HG02763 (cell line): ENCODE results near the gene CDK8.
"Not testable (repeated sequence)": the region's sequence is repeated elsewhere in the genome, so short reads cannot be mapped to it uniquely, and the experiment has no call there.

Source experiments
- ATAC-seq: cut with Tn5 transposase; IDR thresholded peaks from one replicate; pipeline ENCODE4 v1.9.1; 2021; ENCODE audit warnings: mild to moderate bottlenecking, moderate library complexity; ENCODE audit not compliant: unreplicated experiment

The CDK8 gene

DNA sequence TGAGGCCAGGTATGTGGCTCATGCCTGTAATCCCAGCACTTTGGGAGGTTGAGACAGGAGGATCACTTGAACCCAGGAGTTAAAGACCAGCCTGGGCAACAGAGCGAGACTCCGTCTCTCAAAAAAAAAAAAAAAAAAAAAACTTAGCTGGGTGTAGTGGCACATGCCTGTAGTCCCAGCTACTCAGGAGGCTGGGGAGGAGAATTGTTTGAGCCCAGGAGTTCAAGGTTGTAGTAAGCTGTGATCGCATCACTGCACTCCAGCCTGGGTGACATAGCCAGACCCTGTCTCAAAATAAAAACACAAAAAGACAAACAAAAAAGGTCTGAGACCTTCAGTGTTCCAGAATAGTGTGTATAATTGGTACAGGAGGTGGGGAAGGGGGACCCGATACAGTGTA lies 1.9 kb upstream of the CDK8 start:
- ATAC-seq = not testable (repeated sequence)

DNA sequence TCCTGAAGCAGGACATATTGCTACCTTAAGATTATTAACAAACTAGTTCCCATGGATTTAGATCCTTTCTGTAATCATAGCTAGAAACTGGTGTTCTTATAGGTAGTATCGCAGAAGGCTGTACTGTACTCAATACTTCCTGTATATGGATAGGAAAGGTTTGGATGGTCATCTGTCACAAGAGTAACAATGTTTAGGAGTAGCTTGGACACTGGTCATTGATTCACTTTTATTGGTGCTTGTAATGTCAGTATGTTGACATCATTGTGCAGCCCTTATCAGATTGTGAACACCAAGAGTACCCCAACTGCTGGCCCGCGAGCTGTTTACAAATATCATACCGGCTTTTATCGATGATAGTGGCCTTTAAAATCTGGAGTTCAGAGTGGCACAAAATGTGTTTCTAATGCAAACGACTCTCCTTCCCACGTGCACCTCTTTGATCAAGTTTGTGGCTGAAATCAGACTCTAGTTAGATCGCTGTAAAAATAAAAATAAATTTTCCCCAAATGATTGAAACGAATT lies 605 bp upstream of the CDK8 start:
- ATAC-seq = no peak

DNA sequence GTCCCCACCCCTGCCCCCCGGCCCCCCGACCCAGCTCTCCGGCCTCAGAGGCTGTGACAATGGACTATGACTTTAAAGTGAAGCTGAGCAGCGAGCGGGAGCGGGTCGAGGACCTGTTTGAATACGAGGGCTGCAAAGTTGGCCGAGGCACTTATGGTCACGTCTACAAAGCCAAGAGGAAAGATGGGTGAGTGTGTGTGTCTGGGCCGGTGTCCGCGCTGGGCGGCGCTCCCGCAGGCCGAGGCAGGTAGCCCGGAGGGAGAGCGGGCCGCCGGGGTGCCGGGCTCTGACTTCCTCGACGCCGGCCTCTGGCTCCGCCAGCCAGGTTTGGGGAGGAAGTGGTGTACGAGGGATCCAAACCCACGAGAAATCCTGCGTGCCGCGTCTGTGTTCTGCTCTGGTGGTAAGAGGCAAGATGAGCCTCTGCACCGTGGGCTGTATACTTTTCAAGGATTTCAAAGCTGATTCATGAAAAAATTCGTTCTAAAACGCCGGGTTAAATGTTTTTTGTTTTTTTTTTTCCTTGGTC lies 718 bp downstream of the CDK8 start:
- ATAC-seq = peak; percentile 35

DNA sequence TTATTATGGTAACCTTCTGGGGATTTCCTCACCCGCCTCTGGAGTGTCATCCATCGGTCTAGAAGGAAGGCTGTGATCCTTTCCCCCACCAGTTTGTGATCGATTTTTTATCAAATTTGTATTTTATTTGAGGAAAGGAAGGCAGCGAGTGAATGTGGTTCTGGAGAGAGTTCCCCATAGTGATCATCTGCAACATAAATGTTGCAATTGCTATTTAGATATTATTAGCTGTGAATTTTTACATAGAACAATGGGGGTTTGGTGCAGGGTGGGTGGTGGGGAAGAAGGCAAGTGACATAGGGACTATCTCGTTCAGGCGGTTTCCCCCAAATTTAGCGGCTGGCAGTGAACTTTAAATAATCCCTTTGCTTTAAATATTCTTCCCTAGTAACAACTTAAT lies 1.2 kb downstream of the CDK8 start:
- ATAC-seq = no peak

DNA sequence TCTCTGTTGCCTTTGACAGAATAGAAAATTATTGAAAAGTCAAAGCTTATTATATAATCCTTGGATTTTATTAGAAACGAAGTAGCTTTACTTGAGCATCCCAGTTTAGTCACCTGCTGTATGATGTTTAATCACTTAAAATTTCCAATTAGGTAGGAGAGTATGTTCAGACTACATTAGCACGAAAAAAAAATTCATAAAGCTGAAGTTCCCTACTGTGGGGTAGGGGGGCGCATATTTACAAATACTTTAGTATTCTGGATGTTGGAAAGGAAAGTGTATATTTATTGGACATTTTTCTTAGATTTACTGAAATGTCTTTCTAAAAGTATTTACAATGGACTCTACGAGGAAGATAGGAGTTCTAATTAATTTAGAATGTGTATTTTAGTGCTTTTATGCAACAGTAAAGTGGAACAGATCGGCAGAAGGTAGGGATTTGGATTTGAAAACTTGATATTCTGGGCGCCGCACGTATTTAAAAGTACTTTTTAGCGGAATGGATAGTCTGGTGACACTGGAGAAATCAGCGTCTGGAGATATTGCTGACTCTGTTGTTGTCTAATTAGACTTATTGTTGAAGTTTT lies 1.9 kb downstream of the CDK8 start:
- ATAC-seq = no peak

DNA sequence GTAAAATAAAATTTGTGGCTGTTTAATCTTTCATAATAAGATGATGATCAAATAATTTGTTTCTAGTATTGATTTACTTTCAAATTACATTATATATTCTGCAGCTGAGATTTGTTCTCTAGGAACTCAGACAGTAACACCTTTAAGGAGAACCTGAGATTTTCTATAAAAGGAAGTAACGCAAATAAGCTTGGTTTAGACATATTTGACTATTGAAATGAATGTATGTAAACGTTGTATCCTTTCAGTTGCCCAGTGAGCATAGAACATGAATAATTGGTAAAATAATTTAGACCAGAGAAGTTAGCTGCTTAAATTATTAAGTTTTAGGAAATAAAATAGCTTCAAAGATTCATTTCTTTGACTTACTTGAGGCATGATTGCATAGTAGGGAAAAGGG lies 3.1 kb downstream of the CDK8 start:
- no peak for ATAC-seq

DNA sequence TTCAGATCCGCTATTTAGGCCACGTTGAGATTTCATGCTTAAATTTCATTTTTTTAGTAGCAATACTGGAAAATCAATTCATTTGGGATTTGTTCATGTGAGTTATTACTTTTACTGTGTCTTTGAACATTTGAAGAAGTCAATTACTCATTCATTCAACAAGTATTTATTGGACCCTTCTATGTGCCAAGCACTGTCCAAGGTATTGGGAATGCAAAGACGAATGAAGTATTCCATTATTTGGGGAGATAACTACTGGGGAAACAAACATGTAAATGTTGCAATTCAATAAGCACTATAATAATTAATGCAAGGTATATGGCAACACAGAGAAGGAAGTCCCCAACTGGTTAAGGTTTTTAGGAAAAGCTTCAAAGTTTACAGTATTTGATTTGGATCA lies 5.7 kb downstream of the CDK8 start:
- ATAC-seq = no peak

DNA sequence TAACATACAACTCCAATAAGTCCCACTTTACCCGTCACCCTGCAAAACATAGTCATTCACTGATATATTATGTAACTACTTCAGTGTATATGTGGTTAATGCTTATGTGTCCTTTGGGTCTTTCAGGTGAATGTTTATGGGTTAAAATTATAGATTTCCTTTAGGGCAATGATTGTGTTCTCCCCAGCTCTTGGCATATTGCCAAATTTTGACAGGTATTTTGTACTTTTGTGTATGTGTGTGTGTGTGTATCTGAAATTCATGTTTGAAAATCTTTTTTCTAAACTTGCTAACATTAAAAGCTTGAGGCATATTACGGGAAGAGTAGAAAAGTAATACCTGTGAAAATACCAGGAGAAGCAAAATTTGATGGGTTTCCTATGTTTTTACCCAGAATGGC lies 8.2 kb downstream of the CDK8 start:
- ATAC-seq = no peak

DNA sequence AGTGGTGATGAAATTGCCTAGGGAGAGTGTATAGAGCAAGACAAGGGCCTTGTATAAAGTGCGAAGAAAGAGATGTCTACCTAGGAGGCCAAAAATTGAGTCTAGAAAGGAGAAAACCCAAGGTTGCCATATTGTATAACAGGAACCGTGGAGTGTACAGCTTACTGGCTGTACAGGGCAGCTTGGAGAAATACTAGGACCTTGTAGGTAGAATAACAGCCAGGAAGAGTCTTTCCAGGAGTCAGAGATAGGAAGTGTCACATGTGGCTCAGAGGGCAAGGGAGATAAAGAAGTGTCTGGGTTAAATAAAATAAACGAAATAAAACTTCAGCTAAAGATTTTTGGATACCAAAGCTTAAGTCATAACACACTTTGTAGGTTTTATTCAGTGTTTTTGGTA lies 12.4 kb downstream of the CDK8 start:
- no peak for ATAC-seq

DNA sequence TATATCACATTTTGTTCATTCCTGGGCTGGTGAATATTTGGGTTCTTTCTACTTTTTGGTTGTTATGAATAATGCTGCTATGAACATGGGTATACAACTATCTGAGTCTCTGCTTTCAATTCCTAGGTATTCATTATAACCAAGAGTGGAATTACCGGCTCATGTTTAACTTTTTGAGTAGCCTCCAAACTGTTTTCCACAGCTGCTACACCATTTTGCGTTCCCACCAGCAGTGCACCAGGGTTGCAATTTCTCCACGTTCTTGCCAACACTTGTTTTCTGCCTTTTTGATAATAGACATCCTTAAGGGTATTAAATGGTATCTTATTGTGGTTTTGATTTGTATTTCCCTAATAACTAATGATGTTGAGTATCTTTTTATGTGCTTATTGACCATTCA lies 16.8 kb downstream of the CDK8 start:
- ATAC-seq = no peak

DNA sequence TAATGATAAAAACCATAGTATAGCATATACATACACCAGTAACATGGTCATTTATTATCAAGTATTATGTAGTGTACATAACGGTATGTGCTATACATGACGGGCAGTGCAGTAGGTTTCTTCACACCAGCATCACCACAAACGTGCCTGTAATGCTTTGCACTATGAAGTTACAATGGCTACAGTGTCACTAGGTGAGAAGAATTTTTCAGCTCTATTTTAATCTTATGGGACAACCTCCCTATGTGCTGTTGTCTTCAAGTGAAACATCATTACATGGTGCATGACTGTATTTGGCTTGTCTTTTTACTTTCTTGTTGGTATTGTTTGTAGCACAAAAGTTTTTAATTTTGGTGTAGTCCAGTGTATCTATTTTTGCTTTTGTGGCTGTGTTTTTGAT lies 18.7 kb downstream of the CDK8 start:
- ATAC-seq = no peak

DNA sequence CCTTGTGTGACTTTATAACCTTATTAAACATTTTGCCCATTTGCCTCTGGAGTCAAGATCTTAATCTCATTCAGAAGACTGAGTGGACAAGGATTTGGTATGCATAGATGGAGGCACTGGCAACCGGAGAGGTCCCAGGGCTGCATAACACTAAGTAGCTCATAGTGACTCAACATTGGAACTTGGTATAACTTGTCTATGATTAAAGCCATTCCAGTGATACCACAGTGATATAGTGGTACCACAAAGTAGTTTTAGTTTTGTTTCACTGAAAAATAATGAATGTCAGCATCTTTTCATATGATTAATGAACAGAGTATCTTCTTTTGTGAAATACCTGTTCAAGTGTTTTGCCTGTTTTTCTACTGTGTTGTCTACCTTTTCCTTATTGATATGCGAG lies 26.4 kb downstream of the CDK8 start:
- ATAC-seq = no peak

DNA sequence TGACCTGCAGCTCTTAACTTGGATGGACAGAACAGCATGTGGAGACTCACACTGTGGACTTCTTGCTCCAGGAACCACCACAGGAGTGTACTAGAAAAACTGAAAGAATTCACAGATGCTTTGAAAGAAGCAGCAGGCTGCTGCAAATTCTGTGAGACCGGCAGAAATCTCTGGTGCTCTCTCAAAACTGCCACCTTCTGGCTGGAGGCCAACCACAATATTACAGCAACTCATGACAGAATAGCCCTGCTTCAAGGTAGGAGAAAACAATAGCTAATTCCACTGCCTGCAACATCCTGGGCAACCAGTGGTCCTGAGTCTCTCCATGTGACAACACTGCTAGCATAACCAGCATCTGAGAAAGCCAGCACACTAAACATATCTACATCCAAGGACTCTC lies 26.9 kb downstream of the CDK8 start:
- ATAC-seq = no peak

DNA sequence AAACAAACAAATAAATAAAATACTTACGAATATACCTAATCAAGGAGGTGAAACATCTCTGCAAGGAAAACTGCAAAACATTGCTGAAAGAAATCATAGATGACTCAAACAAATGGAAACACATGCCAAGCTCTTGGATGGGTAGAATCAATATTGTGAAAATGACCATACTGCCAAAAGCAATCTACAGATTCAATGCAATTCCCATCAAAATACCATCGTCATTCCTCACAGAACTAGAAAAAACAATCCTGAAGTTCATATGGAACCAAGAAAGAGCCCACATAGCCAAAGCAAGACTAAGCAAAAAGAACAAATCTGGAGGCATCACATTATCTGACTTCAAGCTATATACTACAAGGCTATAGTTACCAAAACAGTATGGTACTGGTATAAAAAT lies 32.0 kb downstream of the CDK8 start:
- not testable (repeated sequence) for ATAC-seq

DNA sequence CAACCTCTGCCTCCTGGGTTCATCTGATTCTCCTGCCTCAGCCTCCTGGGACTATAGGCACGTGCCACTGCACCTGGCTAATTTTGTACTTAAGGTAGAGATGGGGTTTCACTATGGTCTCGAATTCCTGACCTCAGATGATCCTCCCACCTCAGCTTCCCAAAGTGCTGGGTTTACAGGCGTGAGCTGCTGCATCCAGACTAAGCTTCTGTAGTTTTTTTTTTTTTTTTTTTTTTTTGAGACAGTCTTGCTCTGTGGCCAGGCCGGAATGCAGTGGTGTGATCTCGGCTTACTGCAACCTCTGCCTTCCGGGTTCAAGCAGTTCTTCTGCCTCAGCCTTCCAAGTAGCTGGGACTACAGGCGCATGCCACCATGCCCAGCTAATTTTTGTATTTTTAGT lies 34.9 kb downstream of the CDK8 start:
- ATAC-seq = not testable (repeated sequence)

DNA sequence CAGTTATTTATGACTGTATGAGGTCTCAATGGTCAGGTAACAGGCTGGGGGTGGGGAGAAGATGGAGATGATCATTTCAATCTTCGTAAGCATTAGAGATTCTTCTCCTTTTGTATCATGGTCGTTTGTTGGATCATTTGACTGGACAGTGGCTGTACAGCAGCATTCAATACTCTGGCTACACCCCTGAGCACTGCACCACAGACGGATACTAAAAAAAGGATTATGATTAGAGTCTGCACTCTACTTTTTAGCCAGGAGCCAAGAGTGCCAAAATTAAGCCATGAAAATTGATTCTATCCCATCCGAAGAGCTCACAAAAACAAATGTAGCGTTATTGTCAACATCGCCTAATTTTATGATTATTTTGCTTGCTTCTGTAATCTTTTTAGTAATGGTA lies 41.9 kb downstream of the CDK8 start:
- ATAC-seq = no peak

DNA sequence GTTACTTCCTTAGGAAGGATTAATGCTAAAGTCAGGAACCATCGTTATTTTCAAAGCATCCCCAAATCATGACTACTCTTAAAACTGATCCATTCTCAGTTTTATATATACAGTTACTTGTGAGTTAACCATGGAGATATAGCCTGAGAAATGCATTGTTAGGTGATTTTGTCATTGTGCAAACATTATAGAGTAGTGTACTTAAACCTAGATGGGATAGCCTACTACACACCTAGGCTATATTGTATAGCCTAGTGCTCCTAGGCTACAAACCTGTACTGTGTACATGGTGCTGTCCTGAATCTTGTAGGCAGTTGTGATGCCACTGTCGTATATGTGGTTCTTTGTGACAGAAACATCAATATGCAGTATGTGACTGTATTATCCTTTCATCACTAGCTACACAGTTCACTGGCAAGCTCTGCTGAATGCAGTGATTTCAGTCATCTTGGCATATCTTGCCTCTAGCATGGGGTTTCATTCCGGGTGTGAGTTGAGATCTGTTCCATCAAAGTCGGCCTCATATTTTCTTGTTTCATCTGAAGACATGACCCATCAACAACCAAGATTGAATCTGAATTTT lies 45.3 kb downstream of the CDK8 start:
- ATAC-seq = no peak

DNA sequence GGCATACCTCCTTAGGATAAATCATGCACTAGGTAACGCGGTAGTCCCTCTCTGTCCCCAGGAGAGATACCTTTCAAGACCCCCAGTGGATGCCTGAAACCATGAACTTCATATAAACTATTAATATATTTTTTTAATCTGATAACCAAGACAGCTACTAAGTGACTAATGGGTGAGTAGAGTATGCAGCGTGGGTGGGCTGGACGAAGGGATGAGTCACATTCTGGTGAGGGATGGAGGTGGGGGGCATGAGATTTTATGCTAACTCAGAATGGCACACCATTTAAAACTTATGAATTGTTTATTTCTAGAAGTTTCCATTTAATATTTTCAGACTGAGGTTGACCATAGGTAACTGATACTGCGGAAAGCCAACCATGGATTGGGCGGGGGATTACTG lies 46.2 kb downstream of the CDK8 start:
- ATAC-seq = no peak

DNA sequence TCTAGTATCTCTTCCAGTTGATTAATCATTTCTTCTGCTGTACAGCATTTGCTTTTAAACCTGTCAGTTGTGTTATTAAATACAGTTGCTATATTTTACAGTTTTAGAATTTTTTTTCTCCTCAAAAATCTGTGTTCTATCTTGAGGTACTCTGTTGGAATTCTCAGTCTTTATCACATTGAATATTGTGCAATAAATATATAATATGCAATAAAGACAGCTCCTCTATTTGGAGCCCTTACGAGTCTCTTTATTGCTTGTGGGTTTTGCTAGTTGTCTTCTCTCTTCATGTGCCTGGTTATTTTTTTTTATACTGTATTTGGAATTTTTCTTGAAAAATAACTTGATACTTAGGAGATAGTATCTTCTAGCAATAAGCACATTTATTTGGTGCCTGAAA lies 51.7 kb downstream of the CDK8 start:
- no peak for ATAC-seq

DNA sequence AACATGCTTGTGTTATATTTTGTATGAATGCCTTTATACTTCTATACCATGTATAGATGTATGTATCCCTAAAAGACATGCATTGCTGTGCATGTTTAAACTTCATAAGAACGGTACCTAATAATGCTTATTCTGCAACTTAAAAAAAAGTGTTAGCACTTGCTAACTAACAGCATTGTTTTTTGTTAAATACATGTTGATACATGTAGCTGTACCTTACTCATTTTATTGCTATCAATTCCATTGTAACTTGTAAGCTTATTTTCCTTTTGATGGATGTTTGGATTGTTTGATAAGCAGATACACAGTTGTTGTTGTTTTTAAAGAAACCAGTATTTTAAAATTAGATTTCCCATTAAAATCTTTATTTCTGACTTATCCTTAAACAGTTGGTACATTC lies 53.8 kb downstream of the CDK8 start:
- ATAC-seq = no peak

DNA sequence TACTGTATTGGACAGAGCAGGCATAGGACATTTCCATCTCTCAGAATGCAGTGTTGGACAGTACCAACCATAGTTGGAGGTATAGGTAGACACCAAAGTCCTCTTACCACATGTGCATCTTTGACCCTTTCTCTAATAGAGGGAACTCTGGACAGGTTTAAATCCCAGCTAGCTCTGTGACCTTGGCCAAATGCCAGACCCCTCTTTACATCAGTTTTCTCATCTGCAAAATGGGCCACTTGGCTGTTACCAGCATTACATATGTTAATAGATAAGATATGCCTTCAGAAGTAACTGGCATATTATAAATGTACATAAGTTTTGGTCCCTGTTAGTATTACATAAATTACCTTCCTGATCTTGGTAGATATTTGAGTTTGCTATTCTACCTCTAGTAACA lies 54.3 kb downstream of the CDK8 start:
- no peak for ATAC-seq

DNA sequence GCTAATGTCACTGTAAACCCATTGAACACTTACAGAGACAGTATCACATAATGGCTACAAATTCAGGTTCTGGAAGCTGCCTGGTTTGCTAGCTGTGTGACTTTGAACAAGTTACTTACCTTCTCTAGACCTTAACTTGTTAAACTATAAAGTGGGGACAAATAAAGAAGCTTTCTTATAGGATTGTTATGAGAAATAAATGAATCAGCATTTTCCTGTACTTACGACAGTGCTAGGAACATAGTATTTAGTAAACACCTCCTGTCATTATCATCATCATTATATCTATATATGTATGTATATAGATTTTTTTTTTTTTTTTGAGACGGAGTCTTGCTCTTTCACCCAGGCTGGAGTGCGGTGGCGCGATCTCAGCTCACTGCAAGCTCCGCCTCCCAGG lies 54.9 kb downstream of the CDK8 start:
- ATAC-seq = no peak

DNA sequence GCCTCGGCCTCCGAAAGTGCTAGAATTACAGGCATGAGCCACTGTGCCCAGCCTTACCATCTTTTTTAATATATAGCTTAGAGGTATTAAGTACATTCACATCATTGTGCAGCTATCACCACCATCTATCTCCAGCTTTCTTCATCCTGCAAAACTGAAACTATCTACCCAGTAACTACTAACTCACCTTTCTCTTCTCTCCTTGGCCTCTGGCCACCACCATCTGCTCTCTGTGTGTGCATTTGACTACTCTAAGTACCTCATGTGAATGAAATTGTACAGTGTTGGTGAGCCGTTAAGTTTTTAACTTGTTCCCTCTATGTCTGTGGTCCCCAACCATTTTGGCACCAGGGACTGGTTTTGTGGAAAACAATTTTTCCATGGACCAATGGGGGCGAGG lies 56.1 kb downstream of the CDK8 start:
- no peak for ATAC-seq
